DND-41 (cell line): Measurements from ENCODE around the gene NFXL1.

Source experiments
- ATAC-seq: fragments of 200-7000 bp; cut with Tn5 transposase; 3 replicates; pipeline ENCODE4 v1.9.1; 2021; ENCODE audit warnings: low read depth; ENCODE audit not compliant: insufficient read depth
- DNase-seq: peaks from one replicate; pipeline ENCODE4 v3.0.0-alpha.2; 2020
- H2AFZ ChIP-seq: 2 replicates; pipeline ENCODE4 v1.6.0; 2012; ENCODE audit warnings: low read depth, low read length
- H3K27ac ChIP-seq: 2 replicates; pipeline ENCODE4 v1.5.1; 2012; ENCODE audit warnings: low read length, inconsistent platforms
- H3K27me3 ChIP-seq: fragments of 200-600 bp; sonication (generic); 2 replicates; pipeline ENCODE4 v1.6.0; 2012; ENCODE audit warnings: low read length, mild to moderate bottlenecking, inconsistent platforms; ENCODE audit not compliant: insufficient read depth, poor library complexity
- H3K36me3 ChIP-seq: 2 replicates; pipeline ENCODE4 v1.5.1; 2012; ENCODE audit warnings: low read length, inconsistent platforms; ENCODE audit not compliant: insufficient read depth
- H3K4me1 ChIP-seq: 2 replicates; pipeline ENCODE4 v1.5.1; 2012; ENCODE audit warnings: mild to moderate bottlenecking, low read length; ENCODE audit not compliant: insufficient read depth
- H3K4me2 ChIP-seq: 2 replicates; pipeline ENCODE4 v1.6.0; 2012; ENCODE audit warnings: mild to moderate bottlenecking, moderate library complexity, low read length, inconsistent platforms; ENCODE audit not compliant: insufficient read depth
- H3K4me3 ChIP-seq, 2 experiments: fragments of 200-600 bp in 1 of 2; shearing (Covaris generic) in 1 of 2; 2 replicates each; pipeline ENCODE4 v1.5.1; 2012 to 2016; ENCODE audit warnings: inconsistent platforms in 2 of 2, low read length in 2 of 2, mild to moderate bottlenecking in 2 of 2, low read depth in 1 of 2, moderate library complexity in 1 of 2
- H3K79me2 ChIP-seq: 2 replicates; pipeline ENCODE4 v1.6.0; 2012; ENCODE audit warnings: low read length, inconsistent platforms; ENCODE audit not compliant: insufficient read depth
- H3K9ac ChIP-seq: 2 replicates; pipeline ENCODE4 v1.6.0; 2012; ENCODE audit warnings: low read depth, mild to moderate bottlenecking, inconsistent platforms, low read length, moderate library complexity
- H3K9me3 ChIP-seq: 2 replicates; pipeline ENCODE4 v1.5.1; 2012; ENCODE audit warnings: low read length, moderate library complexity, mild to moderate bottlenecking, inconsistent platforms; ENCODE audit not compliant: insufficient read depth, severe bottlenecking
- H4K20me1 ChIP-seq: 2 replicates; pipeline ENCODE4 v1.6.0; 2012; ENCODE audit warnings: low read length; ENCODE audit not compliant: insufficient read depth
- EZH2 ChIP-seq: IDR thresholded peaks from 3 replicates; pipeline ENCODE4 v1.6.1; 2012; ENCODE audit warnings: borderline replicate concordance, low read depth, mild to moderate bottlenecking, moderate library complexity, low read length, inconsistent platforms; ENCODE audit not compliant: severe bottlenecking
- TF ChIP-seq, protein P1 (sequence below): IDR thresholded peaks from 2 replicates; pipeline ENCODE4 v1.5.1; 2012; ENCODE audit warnings: borderline replicate concordance, low read length, moderate library complexity, mild to moderate bottlenecking; ENCODE audit not compliant: poor library complexity, severe bottlenecking; ENCODE audit errors: extremely low read depth

The NFXL1 gene

DNA sequence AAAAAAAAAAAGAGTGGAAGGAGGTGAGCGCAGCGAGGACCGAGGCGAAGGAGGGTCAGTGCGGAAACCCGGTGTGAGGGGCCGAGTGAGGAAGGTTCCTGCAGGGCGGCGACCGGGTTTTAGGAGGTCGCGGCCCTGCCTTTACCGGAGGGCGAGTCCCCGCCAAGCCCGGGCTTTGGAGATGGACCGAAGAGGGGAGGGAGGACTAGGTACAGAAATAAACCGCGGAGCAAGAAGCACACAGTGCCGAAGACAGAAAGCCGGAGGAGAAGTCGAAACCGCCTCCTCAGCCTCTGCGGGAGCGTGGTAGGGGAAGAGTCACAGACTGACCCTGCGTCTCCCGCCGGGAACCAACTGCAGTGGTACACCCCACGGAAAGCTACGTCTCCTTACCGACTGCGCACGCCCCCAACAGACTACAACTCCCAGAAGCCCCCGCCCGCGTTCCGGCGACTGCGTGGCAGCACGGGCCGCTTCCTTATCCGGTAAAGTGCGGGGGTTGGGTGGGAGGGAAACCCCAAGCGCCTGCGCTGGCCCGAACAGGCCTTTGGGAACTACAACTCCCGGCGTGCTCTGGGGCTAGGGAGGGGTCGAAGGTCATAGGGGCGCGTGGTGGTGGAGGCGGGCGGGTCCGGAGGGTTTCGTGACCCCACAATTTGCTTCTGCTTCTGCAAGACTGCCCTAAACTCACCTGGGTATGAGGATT, at the start of gene NFXL1:
NFXL1 (minus strand) TSS at position 364 of the 706 bp plus-strand sequence. CDS start 380 bp downstream, outside the sequence.
- peaks cover 46% of the 10 kb centered on the region for H3K4me1 ChIP-seq
- H3K27ac ChIP-seq: peak within 1 kb of the TSS; percentile 89
- peak within 1 kb of the TSS; percentile 87 for H3K4me2 ChIP-seq
- H3K9ac ChIP-seq: peak within 1 kb of the TSS; percentile 91
- H2AFZ ChIP-seq: peak within 1 kb of the TSS; percentile 99
- peak; percentile 96 for DNase-seq
- no peaks in the 10 kb centered on the region for H4K20me1 ChIP-seq
- peak; percentile 95 for ATAC-seq
- no peaks in the 10 kb centered on the region for H3K27me3 ChIP-seq
- TF ChIP-seq, protein P1, sequence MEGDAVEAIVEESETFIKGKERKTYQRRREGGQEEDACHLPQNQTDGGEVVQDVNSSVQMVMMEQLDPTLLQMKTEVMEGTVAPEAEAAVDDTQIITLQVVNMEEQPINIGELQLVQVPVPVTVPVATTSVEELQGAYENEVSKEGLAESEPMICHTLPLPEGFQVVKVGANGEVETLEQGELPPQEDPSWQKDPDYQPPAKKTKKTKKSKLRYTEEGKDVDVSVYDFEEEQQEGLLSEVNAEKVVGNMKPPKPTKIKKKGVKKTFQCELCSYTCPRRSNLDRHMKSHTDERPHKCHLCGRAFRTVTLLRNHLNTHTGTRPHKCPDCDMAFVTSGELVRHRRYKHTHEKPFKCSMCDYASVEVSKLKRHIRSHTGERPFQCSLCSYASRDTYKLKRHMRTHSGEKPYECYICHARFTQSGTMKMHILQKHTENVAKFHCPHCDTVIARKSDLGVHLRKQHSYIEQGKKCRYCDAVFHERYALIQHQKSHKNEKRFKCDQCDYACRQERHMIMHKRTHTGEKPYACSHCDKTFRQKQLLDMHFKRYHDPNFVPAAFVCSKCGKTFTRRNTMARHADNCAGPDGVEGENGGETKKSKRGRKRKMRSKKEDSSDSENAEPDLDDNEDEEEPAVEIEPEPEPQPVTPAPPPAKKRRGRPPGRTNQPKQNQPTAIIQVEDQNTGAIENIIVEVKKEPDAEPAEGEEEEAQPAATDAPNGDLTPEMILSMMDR: peak; percentile 0
- no peak for TF ChIP-seq EZH2
- peak within 1 kb of the TSS; percentile 98 to 99 for H3K4me3 ChIP-seq
- H3K9me3 ChIP-seq: no peaks in the 10 kb centered on the region
- H3K36me3 ChIP-seq: peaks cover 9% of the 10 kb centered on the region
- H3K79me2 ChIP-seq: peaks cover 27% of the 10 kb centered on the region

DNA sequence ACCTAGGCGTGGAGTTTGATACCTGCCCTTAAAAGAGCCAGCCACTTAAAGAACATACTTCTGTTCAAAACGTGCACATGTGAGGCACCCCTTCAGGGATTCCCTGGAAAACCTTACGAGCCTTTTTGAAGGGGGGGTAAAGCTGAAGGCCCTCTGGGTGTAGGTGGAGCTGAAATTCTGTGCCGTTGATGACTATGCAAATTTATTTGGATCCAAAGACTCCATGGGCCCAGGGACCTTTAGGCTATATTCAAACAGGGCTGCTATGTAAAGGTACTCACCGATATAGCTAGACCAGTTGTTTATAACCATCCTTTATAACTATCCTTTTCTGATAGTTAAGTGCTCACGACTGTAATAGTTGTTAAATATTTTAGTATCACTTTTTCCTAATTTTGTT, 40.3 kb upstream of the NFXL1 start:
- DNase-seq (no peak), ATAC-seq (no peak)
- Histone ChIP-seq H3K4me1 (no peaks in the 10 kb centered on the region), H3K27me3 (no peaks in the 10 kb centered on the region), H3K27ac (no peak overlapping the region), H3K79me2 (no peaks in the 10 kb centered on the region), H3K36me3 (no peaks in the 10 kb centered on the region), H2AFZ (no peak overlapping the region), H4K20me1 (no peaks in the 10 kb centered on the region), H3K4me3 (no peak overlapping the region), H3K9me3 (no peaks in the 10 kb centered on the region), H3K4me2 (no peak overlapping the region), H3K9ac (no peak overlapping the region)
- TF ChIP-seq, protein P1: no peak
- TF ChIP-seq EZH2: no peak

DNA sequence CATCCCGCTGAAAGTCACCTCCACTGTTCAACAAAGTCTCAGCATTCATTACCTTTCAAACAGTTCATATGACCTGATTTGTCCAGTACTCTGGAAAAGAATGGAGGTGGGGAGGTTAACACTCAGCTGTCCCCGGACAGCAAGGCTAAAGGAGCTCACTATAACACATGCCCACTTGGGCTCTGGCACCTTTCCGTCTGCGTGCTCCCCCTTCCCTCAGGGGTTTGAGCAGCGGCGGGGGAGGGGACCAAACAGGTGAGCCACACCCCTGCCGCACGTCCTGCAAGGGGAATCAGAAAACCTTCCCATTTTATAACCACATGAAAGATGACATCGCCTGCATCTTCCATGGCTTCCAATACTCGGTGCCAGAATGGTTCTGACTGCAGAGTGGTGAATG, 39.9 kb upstream of the NFXL1 start:
- no peak overlapping the region for H2AFZ ChIP-seq
- H3K9ac ChIP-seq: no peak overlapping the region
- DNase-seq (no peak), ATAC-seq (no peak)
- no peaks in the 10 kb centered on the region for H3K36me3 ChIP-seq
- no peak overlapping the region for H3K27ac ChIP-seq
- H3K27me3 ChIP-seq: no peaks in the 10 kb centered on the region
- no peaks in the 10 kb centered on the region for H4K20me1 ChIP-seq
- H3K79me2 ChIP-seq: no peaks in the 10 kb centered on the region
- TF ChIP-seq EZH2: no peak
- TF ChIP-seq, protein P1: no peak
- no peaks in the 10 kb centered on the region for H3K9me3 ChIP-seq
- H3K4me3 ChIP-seq: no peak overlapping the region
- no peak overlapping the region for H3K4me2 ChIP-seq
- no peaks in the 10 kb centered on the region for H3K4me1 ChIP-seq
